ENCODE measurements around the gene NPAT.
"Not testable (repeated sequence)": the region's sequence is repeated elsewhere in the genome, so short reads cannot be mapped to it uniquely, and the experiment has no call there.

Gene NPAT

DNA sequence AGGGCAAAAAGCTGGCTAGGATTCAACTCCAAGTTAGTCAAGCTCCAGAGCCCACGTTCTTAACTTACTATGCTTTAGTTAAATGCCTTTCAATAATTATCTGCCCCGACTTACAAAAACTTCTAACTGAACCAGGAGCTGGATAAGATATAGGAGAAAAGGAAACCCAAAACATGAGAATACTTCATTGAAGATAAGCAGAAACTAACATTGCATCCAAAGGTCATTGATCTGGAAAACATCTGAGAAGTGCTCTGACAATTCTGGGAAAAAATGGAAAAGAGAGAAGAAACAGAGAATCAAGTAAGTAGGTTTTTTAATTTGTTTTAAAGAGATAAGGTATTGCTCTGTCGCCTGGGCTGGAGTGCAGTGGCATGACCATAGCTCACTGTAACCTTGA is 73.9 kb downstream of the NPAT start:
- DNase-seq (ENCODE audit: low spot score) = no peak

DNA sequence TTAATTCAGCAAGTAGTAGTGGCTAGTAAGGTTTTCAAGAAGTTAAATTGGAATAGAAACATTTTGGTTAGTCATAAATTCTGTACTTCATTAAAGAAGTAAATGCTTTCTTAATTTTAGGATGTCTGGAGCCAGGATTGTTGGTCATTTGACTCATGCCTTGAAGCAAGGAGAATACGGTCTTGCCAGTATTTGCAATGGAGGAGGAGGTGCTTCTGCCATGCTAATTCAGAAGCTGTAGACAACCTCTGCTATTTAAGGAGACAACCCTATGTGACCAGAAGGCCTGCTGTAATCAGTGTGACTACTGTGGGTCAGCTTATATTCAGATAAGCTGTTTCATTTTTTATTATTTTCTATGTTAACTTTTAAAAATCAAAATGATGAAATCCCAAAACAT is 75.3 kb downstream of the NPAT start:
- DNase-seq (ENCODE audit: low spot score) = no peak

DNA sequence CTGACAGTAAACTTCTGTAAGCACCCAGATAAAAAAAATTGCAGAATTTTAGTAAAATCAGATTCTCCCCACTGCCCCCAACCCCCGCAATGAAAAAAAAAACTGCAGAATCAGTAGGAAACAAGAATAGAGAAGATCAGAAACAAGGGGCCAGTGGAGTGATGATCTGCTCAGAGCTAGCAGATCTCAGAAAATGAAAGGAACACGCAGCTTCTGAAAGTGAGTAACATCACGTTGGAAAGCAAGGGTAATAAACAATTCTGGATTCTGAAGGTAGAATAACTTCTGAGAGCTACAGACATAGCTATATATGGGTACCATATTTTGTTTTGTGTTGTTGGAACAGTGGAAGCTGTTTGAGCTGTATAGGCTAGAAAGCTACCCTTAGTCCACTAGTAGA is 77.8 kb downstream of the NPAT start:
- DNase-seq (ENCODE audit: low spot score) = no peak

DNA sequence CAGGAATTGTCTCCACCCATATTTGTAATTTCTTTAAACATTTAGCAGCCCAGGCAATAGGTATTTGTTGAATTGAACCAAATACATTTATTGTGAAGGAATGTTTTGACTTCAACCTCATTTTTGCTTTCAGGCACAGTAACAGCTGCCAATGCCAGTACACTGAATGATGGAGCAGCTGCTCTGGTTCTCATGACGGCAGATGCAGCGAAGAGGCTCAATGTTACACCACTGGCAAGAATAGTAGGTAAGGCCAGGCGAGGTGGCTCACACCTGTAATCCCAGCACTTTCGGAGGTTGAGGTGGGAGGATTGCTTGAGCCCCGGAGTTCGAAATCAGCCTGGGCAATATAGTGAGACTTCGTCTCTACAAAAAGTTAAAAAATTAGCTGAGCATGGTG is 80.1 kb downstream of the NPAT start:
- no peak for DNase-seq (ENCODE audit: low spot score)

DNA sequence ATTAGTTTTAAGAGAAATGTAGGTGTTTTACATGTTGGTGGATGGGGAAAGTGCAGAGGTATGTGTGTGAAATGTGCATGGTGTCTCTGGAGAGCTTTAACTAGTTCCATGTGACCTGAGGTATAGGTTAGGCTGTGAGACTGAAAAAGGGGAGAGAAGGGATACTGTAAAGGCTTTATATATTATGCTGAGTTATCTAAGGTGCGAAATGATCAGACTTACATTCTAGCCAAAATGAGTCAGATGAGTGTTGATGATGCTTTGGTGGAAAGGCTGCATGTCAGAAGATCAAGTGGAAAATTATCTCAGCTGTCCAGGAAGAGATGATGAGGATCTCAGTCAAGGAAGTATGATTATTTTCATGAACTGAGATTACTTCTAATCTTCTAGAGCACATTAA is 85.2 kb downstream of the NPAT start:
- no peak for DNase-seq (ENCODE audit: low spot score)

DNA sequence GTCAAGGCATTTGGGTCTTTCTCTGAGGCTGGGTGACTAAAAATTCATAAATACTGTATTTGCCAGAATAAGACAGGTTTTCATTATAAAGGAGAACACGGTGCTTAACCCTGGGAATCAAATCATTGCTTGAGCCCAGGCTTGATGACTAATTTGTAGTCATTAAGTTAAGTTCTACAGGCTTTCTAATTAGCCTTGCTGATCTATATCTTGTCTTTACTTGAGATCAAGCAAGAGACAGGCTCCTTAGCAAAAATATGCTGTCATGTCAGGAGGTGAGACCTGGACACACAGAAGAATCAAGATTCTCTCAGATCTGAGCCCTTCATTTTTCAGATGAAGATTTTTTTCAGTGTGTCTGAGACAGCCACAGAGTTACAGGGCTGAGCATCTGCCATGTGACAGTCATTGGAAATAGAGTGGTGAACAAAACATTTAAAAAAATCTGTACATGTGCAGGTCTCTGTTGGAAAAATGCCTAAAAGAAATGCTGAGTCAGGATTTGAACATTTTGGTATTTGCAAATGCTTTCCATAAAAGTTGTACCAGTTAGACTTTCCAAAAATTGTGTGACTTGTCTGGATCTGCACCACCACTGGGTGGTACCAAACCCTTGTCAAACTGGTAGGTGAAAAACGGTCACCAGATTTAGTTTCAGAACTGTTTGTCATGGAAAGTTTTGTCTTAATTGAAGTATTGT is 86.4 kb downstream of the NPAT start:
- no peak for DNase-seq (ENCODE audit: low spot score)

DNA sequence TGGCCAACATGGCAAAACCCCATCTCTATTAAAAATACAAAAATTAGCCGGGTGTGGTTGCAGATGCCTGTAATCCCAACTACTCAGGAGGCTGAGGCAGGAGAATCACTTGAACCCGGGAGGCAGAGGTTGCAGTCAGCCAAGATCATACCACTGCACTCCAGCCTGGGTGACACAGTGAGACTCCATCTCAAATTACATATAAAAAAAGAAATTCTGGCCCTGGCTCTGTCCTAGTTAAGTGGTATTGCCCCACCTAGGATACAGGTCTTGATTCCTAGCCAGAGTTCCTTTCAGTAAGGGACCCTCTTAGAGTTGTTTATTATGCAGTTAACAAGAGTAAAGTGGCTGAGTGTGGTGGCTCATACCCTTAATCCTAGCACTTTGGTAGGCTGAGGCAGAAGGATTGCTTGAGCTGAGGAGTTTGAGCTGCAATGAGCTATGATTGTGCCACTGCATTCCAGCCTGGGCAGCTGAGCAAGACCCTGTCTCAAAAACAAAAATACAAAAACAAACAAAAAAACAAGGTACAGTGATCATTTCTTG is 89.4 kb downstream of the NPAT start:
- DNase-seq (ENCODE audit: low spot score) = not testable (repeated sequence)

DNA sequence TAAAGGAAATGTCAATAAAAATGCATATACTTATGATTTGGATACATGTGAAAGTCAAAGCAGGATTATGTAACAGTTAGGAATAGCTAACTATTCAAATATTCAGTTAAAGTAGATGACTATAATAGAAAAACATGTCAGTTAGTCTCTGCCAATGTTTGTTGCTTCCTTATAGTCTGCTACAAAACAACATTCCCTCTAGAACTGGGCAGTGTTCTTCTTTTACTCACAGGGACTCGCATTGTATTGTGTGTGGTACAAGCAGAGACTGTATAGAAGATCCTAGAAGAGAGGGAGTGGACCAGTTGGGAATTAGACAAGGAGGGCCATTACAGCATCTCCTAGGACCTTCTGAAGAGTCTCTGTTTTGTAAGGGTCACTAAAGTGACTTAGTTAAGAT is 90.4 kb downstream of the NPAT start:
- DNase-seq (ENCODE audit: low spot score) = no peak

DNA sequence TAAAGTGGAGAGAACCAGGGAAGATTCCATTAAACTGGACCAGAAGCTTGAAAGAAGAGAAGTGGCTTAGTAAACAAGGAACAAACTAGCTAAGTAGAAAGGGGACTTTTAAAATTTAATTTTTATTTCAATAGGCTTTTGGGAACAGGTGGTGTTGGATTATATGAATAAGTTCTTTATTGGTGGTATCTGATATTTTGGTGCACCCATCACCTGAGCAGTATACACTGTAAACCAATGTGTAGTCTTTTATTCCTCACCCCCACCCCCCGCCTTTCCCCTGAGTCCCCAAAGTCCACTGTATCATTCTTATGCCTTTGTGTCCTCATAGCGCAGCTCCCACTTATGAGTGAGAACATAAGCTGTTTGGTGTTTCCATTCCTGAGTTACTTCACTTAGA is 93.7 kb downstream of the NPAT start:
- DNase-seq (ENCODE audit: low spot score) = no peak

DNA sequence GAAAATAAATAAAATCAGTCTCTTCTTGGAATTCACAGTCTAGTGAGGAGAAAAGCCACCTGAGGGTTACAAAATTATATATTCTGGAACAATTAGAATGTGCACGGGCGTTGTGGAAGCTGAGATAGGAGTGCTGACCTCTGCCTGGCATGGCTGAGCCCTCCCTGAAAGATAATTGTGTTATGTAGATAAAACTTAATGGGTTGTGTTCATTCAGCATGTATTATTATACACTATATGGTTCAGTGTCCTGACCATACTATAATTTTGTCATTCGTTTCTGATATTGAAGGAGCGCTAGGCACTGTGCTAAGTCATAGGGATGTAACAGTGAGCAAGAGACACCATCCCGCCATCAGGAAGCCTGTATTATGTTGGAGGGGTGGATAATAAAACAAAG is 97.3 kb downstream of the NPAT start:
- DNase-seq (ENCODE audit: low spot score) = no peak

DNA sequence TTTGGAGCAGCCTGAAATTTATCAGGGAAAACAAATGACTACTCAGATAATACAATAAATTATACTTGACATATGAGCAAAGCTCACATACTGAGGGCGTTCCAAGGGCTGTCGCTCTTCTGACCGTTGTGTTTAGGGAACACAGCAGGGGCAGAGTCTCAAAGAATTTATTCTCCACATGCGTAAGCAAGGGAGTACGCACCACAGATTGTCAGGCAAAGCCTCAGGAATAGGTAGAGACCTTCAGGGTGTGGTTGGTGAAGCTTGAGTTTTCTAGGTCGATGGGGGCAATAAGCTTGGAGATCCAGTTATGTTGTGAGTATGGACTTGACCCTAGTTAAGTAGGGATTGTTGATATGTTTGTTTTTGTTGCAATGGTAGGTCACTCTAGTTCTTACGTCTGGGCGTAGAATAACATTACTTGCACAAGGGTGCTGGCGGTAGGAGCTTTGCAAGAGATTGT is 100.2 kb downstream of the NPAT start:
- DNase-seq (ENCODE audit: low spot score) = no peak

DNA sequence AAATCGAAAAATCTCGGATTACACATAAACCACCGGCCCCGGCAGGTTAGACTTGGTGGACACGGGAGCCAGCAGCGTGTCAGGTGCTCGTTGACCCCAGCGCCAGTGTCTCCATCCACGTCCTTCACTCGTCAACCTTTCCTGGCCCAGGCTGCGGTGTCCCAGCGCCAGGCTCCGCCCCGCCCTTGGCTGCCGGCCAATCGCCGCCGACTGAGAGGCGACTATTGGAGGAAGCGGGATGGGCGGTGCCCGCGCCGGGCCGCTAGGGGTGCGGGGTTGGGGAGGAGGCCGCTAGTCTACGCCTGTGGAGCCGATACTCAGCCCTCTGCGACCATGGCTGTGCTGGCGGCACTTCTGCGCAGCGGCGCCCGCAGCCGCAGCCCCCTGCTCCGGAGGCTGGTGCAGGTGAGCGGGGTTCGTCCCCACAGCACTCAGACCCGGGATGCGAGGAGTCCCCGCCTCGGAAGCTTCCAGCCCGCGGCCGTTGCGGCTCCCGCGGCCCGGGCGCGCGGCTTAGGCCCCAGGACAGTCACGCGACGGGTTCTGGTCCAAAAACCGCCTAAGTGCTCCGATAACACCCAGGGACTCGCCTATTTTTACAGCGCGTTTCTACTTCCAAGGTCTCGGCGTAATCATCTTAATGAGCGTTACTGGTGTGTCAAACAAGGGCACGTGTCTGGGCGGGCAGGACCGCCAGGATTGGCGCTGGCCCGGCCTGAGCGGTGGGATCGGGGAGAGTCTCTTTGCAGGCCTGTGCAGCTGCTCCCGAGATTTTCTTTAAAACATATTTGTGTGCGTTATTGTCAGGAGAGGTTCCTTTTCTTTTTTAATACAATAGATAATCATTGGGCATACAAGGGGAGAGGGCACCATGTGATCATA is 100.9 kb downstream of the NPAT start, which contains the start of gene ACAT1:
TSS of gene ACAT1 (plus strand) at position 294 of the 882 bp plus-strand sequence. CDS start at position 334, 40 bp downstream.
- DNase-seq (ENCODE audit: low spot score) = peak; percentile 98

DNA sequence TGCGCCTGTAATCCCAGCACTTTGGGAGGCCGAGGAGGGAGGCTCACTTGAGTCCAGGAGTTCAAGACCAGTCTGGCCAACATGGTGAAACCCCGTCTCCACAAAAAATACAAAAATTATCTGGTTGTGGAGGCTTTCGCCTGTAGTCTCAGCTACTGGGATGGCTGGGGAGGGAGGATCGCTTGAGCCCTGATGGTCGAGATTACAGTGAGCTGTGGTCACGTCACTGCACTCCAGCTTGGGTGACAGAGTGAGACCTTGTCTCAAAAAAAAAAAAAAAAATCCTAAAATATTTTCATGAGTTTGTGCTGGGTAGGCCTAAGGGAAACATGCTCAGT is 101.5 kb downstream of the NPAT start:
- not testable (repeated sequence) for DNase-seq (ENCODE audit: low spot score)

DNA sequence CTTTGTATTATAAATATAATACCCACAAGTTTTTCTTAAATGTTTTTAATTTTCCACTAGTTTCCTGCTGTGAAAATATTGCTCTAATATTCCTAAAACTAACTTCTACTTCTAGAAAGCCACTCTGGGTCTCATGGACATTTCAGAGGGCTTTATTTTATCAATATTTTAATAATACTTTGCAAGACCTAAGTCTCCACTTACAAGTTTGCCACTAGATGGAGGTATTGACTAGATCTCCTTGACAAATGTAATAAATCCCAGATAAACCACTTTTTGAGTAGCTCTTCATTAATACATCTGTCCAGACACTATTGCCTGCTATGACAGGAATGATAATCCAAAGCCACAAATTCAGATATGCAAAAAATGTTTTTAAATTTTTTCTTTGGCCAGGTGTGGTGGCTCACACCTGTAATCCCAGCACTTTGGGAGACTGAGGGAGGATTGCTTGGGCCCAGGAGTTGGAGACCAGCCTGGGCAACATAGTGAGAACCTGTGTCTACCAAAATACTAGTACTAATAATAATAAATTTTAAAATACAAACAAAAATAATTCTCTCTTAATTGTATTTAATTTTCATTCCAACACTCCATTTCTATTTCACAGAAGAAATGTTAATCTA is 104.6 kb downstream of the NPAT start:
- DNase-seq (ENCODE audit: low spot score) = no peak

DNA sequence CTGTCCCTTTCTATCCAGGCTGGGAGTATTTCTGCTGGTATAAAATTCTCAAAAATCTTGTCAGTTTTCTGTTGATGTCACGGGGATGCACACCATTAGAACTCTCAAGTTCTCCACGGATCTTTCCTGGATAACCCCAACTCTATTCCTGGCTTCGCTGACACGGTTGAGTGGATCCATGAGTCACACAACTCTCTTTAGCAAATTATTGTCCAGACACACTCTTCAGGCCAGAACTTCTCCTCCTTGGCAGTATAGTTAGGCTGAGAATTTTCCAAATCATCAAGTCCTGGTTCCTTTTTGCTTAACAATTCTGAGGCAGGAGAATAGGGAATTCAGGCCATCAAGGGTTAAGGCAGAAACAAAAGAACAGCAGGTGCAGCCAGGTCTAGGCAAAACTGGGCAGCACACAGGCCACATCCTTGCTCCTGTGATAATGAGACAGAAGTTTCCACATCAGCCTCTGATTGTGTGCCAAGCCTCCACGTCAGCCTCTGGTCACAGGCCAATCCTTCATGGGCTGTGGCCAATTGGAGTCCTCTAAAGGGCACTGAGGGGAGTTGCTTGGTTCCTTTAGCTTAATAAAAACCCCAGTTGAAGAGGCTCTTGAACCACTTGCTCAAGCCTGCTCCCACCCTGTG is 106.8 kb downstream of the NPAT start:
- DNase-seq (ENCODE audit: low spot score) = peak; percentile 84

DNA sequence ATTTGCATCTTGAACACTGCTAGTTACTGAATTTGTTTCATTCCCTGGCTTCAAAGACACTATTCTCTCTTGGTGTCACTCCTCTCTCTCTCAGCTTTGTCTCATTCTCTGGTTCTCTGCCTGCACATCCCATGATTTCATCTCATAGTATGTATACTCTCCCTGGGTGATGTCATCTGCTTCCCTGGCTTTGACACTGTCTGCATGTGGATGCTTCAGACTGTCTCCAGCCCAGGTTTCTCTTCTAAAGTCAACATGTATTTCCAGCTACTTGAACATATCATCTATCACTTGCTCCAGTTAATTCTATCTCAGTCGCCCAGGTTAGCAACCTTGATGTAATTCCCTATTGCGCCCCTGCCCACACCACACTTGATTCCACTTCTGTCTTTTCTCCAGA is 110.4 kb downstream of the NPAT start:
- no peak for DNase-seq (ENCODE audit: low spot score)

DNA sequence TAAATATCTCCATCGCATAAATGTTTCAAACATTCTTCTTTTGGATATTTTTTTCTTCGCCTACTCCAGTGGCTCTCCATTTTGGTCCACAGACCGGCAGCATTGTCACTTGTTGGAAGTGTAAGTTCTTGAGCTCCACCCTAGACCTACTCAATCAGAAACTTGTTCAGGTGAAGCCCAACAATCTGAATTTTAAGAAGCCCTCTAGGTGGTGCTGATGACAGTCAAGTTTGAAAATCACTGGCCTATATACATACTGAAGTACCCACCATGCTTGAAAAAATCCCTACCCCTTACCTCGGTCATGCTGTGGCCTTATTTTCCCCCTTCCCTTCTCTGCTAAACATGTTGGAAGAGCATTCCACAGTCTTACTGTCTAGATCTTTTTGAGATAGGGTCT is 111.3 kb downstream of the NPAT start:
- no peak for DNase-seq (ENCODE audit: low spot score)

Data from left forelimb (tissue), 1 donor.